HG03520 (cell line): ENCODE measurements around the gene MAP1LC3B.

Experiments
- ATAC-seq: cut with Tn5 transposase; IDR thresholded peaks from one replicate; pipeline ENCODE4 v1.9.1; 2021; ENCODE audit warnings: mild to moderate bottlenecking, moderate library complexity; ENCODE audit not compliant: unreplicated experiment

The MAP1LC3B gene

DNA sequence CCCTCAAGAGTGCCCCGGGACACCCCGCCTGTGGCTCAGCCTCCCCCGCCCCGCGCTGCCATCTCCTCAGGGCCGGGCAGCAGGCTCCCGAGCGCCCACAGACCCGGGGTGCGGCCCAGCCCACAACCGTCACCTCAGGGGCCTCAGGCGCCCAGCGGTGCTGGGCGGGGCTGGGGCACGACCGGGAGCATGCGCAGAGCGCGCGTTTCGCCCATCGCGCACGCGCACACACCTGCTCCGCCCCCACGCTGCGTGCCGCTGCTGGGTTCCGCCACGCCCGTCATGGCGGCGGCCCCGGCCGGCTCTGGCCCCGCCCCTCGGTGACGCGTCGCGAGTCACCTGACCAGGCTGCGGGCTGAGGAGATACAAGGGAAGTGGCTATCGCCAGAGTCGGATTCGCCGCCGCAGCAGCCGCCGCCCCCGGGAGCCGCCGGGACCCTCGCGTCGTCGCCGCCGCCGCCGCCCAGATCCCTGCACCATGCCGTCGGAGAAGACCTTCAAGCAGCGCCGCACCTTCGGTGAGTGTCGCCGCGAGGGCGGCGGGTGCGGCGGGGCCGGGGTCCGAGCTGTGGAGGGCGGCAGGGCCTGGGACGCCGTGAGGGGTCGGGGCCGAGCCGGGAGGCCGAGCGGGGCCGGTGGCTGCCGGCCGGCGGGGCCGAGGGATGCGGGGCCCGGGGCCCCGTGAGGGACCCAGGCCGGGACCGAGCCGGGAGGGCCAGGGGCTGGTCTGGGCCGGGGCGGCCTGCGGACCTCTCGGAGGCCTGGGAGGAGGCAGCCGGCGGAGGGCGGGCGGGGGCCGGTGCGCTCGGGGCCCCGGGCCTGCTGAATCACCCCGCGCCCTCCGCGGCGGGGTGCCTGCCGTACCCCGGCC, at the start of gene MAP1LC3B:
MAP1LC3B (plus strand) TSS at position 387 of the 871 bp plus-strand sequence; CDS start at position 479, 92 bp downstream.
- peak; percentile 51 for ATAC-seq

- no peak for ATAC-seq
Measured at GRCh38 chr16:87342504-87342903, 49.6 kb upstream of the MAP1LC3B start.

- no peak for ATAC-seq
Measured at GRCh38 chr16:87342978-87343752, 49.0 kb upstream of the MAP1LC3B start.

DNA sequence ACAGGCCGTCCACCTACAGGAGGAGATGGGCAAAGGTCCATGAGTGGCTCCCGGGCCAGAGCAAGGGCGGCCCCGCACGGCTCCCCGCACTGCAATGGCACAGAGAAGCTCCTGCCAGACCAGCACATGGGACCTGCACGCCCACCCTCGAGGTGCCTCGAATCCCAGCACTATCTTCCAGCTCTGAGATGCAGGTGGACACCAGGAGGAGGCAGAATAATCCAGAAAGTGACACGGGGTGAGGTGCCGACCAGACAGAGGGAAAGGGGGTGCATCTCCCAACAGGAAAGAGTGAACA, 48.4 kb upstream of the MAP1LC3B start:
- no peak for ATAC-seq

DNA sequence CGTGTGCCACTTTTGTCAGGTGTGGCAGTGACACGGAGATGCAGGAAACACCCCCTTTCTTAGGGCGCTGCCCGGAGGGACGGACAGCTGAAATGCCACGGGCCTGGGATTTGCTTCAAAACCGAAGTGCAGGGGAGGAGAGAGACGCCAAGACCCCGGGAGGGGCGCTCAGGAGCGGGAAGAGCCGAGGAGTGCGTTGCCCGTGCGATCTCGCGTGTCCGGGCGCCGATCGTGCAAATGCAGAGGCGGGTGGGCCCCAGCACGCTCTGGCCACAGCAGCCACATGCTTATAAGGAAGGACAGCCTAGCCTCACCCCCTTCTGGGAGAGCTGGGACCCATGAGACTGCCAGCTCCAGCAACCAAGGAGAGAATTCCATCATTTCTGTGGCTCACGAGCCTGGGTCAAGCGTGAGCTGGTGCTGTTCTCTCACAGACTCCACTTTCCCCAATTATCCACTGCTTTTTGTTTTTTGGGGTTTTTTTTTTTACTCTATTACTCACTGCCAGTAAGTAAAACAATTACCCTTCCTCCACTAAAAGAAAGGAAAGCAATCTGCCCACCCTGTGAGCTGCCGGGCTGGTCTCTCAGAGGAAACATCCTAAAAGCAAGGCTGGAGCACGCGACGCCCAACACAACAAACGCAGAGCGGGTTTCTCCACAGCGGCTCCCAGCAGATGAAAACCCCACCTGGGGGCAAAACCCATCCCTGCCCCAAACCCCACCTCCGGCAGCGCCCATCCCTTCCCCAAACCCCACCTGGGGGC, 47.8 kb upstream of the MAP1LC3B start:
- no peak for ATAC-seq

GRCh38 chr16:87344931-87345631, 47.1 kb upstream of the MAP1LC3B start:
- ATAC-seq = no peak

DNA sequence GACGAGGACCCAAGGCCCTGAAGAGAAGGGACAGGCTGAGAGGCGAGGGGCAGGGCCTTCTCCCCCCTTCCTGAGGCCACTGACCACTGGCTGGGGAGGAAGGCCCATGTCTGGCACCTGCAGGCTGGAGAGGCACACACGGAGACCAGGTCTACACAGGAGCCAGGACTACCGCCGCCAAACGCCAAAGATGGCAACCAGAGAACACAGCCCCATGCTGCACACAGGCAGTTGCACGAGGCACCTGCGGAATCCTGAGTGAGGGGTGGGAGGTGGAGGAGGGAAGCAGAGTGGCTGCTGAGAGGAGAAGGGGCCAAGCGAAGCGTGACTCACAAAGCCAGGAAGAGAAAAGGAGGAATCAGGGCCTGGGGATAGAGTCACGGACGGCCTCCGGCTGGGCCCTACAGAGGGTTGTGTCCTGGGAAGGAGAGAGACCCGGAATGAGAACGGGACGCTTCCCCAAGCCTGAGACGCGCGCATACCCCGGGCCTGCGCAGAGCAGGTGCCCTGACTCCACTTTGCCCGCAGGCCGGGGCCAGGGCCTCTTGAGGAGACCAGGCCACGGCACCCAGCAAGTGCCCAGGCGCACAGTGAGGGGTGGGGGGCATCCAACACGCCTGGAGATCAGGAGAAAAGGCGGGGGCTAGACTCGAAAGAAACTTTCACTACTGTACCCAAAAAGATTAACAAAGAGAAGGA, 46.3 kb upstream of the MAP1LC3B start:
- no peak for ATAC-seq

- ATAC-seq = no peak
Measured at GRCh38 chr16:87346517-87347060, 45.5 kb upstream of the MAP1LC3B start.

GRCh38 chr16:87347932-87348615, 44.1 kb upstream of the MAP1LC3B start:
- no peak for ATAC-seq

DNA sequence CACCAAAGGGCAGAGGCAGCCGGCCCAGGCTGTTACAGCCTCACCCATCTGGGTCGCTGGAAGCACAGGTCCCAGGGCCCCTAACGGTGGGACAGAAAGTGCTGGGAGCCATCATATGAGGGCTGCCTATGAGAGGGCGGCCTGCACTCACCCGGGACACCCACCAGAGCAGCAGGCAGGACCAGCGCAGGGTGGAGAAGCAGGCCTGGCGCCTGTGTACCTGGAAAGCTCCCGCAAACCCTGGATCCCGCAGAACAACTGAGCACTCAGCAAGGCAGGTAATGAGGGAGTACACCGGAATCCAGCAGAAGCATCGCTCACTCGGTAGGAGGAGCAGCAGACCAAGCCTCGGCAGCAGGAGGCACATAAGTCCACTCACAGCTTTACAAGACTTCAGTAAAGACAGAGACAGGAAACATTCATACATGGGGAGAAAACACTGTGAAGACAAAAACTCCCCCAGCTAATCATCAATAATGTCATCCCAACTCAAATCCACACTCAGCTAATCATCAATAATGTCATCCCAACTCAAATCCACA, 43.4 kb upstream of the MAP1LC3B start:
- no peak for ATAC-seq

DNA sequence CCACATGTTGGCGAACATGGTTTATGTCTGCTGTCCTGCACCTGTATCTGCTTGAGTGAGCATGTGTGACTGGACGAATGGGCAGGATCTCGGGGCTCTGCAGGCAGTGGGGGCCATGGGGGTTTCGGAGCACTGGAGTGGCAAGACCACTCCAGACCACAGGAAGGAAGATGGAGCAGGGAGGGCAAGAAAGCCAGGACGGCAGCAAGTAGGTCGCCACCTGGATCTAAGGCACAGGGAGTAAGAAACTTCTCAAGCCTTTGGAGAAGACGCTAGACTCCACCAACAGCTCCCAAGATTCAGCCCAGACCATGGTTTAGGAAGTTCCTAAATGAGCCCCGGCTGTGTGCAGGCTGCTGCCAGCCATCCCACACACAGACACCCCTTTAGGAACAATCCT, 42.1 kb upstream of the MAP1LC3B start:
- ATAC-seq = no peak

- no peak for ATAC-seq
Measured at GRCh38 chr16:87350681-87351319, 41.3 kb upstream of the MAP1LC3B start.

DNA sequence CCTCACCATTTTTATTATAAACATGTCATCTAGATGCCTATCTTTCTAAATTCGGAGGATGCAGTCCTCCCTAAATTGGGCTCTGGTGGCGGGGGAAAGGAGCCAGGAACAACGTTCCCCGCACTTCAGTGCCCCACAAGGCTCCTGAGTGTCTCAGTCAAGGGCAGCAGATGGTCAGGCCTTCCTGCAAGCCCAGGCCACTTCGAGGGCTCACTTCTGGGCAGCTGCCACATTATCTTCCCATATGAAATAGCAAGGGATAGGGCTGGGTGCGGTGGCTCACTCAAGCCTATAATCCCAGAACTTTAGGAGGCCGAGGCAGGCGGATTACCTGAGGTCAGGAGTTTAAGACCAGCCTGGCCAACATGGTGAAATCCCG, 40.8 kb upstream of the MAP1LC3B start:
- no peak for ATAC-seq

DNA sequence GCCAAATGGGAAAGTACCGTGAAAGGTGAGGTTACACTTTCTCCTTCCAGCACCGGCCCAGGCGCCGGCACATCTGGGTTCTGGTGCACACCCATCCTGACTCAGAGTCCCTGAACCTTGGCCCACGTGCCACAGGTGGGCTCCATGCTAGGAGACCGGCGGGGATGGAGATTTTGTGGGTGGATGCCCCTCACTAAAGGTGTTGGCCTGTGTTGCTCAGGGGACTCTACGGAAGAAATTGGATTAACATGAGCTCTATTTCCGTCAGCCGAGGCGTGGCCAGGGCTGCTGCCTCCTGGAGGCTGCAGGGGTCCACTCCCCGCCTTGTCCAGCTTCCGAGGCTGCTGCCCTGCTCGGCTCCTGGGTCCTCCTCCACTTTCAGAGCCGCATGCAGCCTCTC, 39.3 kb upstream of the MAP1LC3B start:
- ATAC-seq = no peak

DNA sequence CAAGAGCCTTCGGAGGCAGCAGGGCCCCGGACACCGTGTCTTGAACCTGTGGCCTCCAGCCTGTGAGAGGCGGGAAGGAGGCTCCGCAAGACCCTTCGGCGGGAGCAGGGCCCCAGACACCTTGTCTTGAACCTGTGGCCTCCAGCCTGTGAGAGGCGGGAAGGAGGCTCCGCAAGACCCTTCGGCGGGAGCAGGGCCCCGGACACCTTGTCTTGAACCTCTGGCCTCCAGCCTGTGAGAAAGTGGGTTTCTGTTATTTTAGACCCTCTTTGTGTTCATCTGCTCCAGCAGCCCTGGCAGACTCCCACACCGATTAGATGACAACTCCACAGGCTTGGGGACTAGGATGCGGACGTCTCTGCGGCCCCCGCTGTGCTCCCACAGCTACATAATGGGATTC, 38.5 kb upstream of the MAP1LC3B start:
- ATAC-seq = no peak

GRCh38 chr16:87356491-87356853, 35.7 kb upstream of the MAP1LC3B start:
- no peak for ATAC-seq

- no peak for ATAC-seq
Measured at GRCh38 chr16:87358250-87358649, 33.9 kb upstream of the MAP1LC3B start.

- no peak for ATAC-seq
Measured at GRCh38 chr16:87358696-87359095, 33.4 kb upstream of the MAP1LC3B start.

- no peak for ATAC-seq
Measured at GRCh38 chr16:87359121-87359520, 33.0 kb upstream of the MAP1LC3B start.
